ENCODE results near the gene TNFAIP8L3.
A peak's percentile ranks its signal among the peaks of the same experiment; 100 is the strongest.

The TNFAIP8L3 gene

DNA sequence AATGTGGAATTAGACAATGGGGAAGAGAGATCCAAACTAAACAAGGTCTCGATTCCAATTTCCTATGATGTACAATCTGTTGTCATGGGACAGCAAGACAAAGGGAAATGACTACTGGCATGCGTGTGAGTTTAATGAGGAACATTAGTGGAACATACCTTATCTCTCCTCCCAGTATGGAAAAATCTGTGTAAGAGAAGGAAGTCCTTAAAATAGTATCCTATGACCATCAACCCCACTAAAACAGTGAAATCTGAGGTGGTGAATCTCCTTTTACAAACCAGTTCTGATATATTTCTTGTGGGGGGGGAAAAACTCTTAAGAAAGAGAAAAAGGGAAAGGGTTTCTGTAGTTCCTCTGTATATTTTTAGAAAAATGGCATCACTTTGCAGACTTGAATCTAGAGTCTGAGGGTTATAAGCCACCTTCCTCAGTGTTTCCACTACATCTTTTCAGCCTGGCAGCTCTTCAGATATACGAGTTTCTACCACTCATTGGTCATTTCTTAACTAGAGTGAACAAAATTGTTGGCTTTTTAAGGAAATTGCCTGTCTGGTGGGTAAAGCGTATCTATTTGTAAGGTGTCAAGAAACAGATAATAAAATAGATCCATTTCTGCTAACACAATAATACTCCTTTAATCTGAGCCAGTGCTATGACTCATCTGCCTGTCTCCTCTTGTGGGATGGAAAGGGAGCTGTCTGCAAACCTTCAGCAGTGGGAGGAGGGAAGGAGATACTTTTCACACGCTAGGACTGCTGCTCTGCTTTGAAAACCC, 3.0 kb upstream of the TNFAIP8L3 start:
- Histone ChIP-seq H3K27ac (ENCODE audit: low read length) (no peak overlapping the region), H3K4me3 (ENCODE audit: low read length) (no peak overlapping the region), H3K9me3 (ENCODE audit: insufficient read depth, low read depth, low read length) (no peaks in the 10 kb centered on the region), H3K9ac (ENCODE audit: low read depth, low read length) (no peak overlapping the region), H3K36me3 (ENCODE audit: insufficient read depth, low read depth, low read length) (no peaks in the 10 kb centered on the region), H3K27me3 (ENCODE audit: insufficient read depth, low read length) (peaks cover 54% of the 10 kb centered on the region), H3K4me1 (ENCODE audit: insufficient read depth, low read length) (no peaks in the 10 kb centered on the region)

- Histone ChIP-seq H3K4me1 (ENCODE audit: insufficient read depth, low read length) (no peaks in the 10 kb centered on the region), H3K36me3 (ENCODE audit: insufficient read depth, low read depth, low read length) (no peaks in the 10 kb centered on the region), H3K4me3 (ENCODE audit: low read length) (no peak overlapping the region), H3K9ac (ENCODE audit: low read depth, low read length) (no peak overlapping the region), H3K9me3 (ENCODE audit: insufficient read depth, low read depth, low read length) (no peaks in the 10 kb centered on the region), H3K27ac (ENCODE audit: low read length) (no peak overlapping the region), H3K27me3 (ENCODE audit: insufficient read depth, low read length) (peaks cover 61% of the 10 kb centered on the region)
Observed at GRCh38 chr15:51096976-51097375, 2.3 kb upstream of the TNFAIP8L3 start.

DNA sequence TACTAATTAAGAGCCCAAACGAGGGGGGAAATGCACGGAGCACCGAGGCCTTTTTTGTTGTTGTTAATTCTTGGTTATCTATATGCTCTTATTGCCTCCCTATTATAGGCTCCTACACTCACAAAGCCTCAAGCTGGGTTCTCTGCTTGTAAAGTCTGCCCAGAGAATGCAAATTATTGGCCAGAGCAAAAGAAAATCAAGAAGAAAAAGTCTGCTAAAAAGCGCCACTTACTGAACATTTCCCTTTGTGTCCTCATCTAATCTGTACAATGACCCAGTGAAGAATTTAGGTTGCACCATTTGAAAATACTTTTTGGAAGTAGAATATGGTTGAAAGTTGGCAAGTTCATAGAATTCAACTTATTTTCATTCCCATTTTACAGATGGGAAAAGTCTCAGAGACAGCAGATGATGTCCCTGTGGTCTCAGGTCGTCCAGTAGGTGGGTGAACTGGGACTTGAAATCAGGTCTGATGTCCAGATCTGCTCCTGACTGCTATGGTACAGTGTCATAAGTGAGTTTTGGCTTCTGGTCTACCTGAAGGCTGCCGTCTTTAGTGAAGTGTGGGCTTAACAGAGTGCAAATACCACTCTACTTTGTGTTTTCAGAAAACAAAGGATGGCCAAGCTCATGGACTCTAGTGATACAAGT, 1.1 kb upstream of the TNFAIP8L3 start:
- H3K27ac ChIP-seq (ENCODE audit: low read length): no peak overlapping the region
- peaks cover 73% of the 10 kb centered on the region for H3K27me3 ChIP-seq (ENCODE audit: insufficient read depth, low read length)
- no peaks in the 10 kb centered on the region for H3K36me3 ChIP-seq (ENCODE audit: insufficient read depth, low read depth, low read length)
- no peak overlapping the region for H3K9ac ChIP-seq (ENCODE audit: low read depth, low read length)
- peak overlapping the region; percentile 76; the same call in 1 of the 2 replicates for H3K4me3 ChIP-seq (ENCODE audit: low read length)
- no peaks in the 10 kb centered on the region for H3K4me1 ChIP-seq (ENCODE audit: insufficient read depth, low read length)
- no peaks in the 10 kb centered on the region for H3K9me3 ChIP-seq (ENCODE audit: insufficient read depth, low read depth, low read length)

DNA sequence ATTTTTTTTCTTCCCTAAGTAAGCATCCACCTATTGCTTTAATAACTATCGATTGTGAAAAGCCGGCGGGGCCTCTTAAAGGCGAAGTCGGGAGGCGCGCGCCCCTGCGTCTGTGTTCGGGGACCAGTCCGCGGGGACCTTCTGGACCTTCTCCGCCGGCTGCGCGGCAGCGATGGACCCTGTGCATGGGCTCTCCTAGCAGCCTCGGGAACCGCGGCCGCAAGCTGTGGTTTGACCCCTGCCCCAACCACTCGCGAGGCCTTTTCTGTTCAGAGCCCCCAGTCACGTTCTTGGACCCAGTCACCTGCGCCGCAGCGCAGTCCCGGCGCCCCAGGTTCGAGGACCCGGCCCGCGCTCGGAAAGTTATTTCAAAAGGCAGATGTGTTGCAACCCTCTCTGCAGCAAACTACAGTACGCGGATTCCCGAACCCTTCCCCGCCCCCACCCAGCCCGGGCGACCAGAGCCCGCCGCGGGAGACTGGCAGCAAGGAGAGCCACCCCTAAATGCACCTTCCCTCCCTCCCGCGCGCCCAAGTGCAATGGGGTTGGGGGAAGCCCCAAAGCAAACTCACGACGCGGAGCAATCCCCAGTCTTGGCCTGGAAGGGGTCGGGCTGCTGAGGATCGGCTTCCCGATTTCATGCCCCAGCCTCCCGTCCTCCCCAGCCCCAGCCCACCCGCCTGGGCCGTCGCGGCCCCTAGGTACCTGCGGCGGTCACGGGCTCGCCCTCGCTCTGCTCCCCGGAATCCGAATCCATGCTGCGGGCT, 684 bp downstream of the TNFAIP8L3 start:
- H3K36me3 ChIP-seq (ENCODE audit: insufficient read depth, low read depth, low read length): no peaks in the 10 kb centered on the region
- H3K27ac ChIP-seq (ENCODE audit: low read length): no peak overlapping the region
- H3K27me3 ChIP-seq (ENCODE audit: insufficient read depth, low read length): peaks cover 91% of the 10 kb centered on the region
- H3K9me3 ChIP-seq (ENCODE audit: insufficient read depth, low read depth, low read length): no peaks in the 10 kb centered on the region
- peak overlapping the region; percentile 64 for H3K4me3 ChIP-seq (ENCODE audit: low read length)
- H3K9ac ChIP-seq (ENCODE audit: low read depth, low read length): no peak overlapping the region
- no peaks in the 10 kb centered on the region for H3K4me1 ChIP-seq (ENCODE audit: insufficient read depth, low read length)

- H3K27me3 ChIP-seq (ENCODE audit: insufficient read depth, low read length): peaks cover 96% of the 10 kb centered on the region
- H3K4me3 ChIP-seq (ENCODE audit: low read length): peak overlapping the region; percentile 64; the same call in 1 of the 2 replicates
- no peak overlapping the region for H3K27ac ChIP-seq (ENCODE audit: low read length)
- H3K4me1 ChIP-seq (ENCODE audit: insufficient read depth, low read length): peaks cover 3% of the 10 kb centered on the region; the same call in 1 of the 2 replicates
- H3K9ac ChIP-seq (ENCODE audit: low read depth, low read length): no peak overlapping the region
- no peaks in the 10 kb centered on the region for H3K36me3 ChIP-seq (ENCODE audit: insufficient read depth, low read depth, low read length)
- no peaks in the 10 kb centered on the region for H3K9me3 ChIP-seq (ENCODE audit: insufficient read depth, low read depth, low read length)
Observed at GRCh38 chr15:51093488-51093838, 1.2 kb downstream of the TNFAIP8L3 start.

GRCh38 chr15:51092480-51093040, 2.1 kb downstream of the TNFAIP8L3 start:
- Histone ChIP-seq H3K27ac (ENCODE audit: low read length) (no peak overlapping the region), H3K9ac (ENCODE audit: low read depth, low read length) (no peak overlapping the region), H3K9me3 (ENCODE audit: insufficient read depth, low read depth, low read length) (no peaks in the 10 kb centered on the region), H3K36me3 (ENCODE audit: insufficient read depth, low read depth, low read length) (no peaks in the 10 kb centered on the region), H3K4me3 (ENCODE audit: low read length) (no peak overlapping the region), H3K4me1 (ENCODE audit: insufficient read depth, low read length) (peaks cover 8% of the 10 kb centered on the region; the same call in 1 of the 2 replicates), H3K27me3 (ENCODE audit: insufficient read depth, low read length) (peaks cover 91% of the 10 kb centered on the region)

GRCh38 chr15:51090753-51091152, 4.0 kb downstream of the TNFAIP8L3 start:
- Histone ChIP-seq H3K9me3 (ENCODE audit: insufficient read depth, low read depth, low read length) (no peaks in the 10 kb centered on the region), H3K4me1 (ENCODE audit: insufficient read depth, low read length) (peaks cover 8% of the 10 kb centered on the region; the same call in 1 of the 2 replicates), H3K4me3 (ENCODE audit: low read length) (no peak overlapping the region), H3K27ac (ENCODE audit: low read length) (no peak overlapping the region), H3K27me3 (ENCODE audit: insufficient read depth, low read length) (peaks cover 75% of the 10 kb centered on the region), H3K36me3 (ENCODE audit: insufficient read depth, low read depth, low read length) (no peaks in the 10 kb centered on the region), H3K9ac (ENCODE audit: low read depth, low read length) (no peak overlapping the region)

DNA sequence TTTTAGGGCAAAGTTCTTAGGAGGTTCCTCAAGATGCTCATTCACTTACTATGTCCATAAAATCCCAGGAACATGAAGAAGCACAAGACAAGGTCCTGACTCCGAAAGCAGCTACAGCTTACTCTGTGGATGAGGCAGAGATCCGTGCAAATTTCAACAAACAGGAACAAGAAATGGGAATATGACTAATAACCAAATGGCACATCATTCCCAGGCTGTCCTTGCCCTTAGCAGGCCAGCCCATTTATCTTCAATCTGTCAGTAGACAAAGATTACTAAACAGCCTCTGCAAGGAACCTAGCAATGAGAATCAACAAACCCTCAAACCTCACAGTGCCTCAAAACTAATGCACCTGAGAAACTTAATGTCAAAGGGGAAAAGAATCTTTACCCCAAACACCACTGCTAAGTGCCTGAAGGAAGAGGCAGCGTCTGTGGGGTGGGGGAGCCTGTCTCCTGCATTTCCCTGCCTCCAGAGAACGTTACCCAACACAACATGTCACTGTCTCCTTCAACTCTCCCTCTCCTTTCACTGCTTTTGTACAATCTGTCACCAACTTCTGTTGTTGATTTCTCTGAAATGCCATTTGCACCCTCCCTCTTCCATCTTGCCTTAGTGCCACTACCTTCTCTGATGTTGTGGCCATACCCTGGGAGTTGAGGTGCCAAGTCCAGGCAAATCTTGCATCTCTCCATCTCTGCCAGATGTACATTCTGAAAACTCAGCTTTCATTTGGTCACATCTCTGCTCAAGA, 4.8 kb downstream of the TNFAIP8L3 start:
- Histone ChIP-seq H3K4me3 (ENCODE audit: low read length) (no peak overlapping the region), H3K27me3 (ENCODE audit: insufficient read depth, low read length) (peaks cover 66% of the 10 kb centered on the region), H3K27ac (ENCODE audit: low read length) (no peak overlapping the region), H3K36me3 (ENCODE audit: insufficient read depth, low read depth, low read length) (no peaks in the 10 kb centered on the region), H3K9ac (ENCODE audit: low read depth, low read length) (no peak overlapping the region), H3K4me1 (ENCODE audit: insufficient read depth, low read length) (peaks cover 8% of the 10 kb centered on the region; the same call in 1 of the 2 replicates), H3K9me3 (ENCODE audit: insufficient read depth, low read depth, low read length) (no peaks in the 10 kb centered on the region)

- Histone ChIP-seq H3K27me3 (ENCODE audit: insufficient read depth, low read length) (peaks cover 59% of the 10 kb centered on the region), H3K36me3 (ENCODE audit: insufficient read depth, low read depth, low read length) (no peaks in the 10 kb centered on the region), H3K9me3 (ENCODE audit: insufficient read depth, low read depth, low read length) (no peaks in the 10 kb centered on the region), H3K9ac (ENCODE audit: low read depth, low read length) (no peak overlapping the region), H3K27ac (ENCODE audit: low read length) (no peak overlapping the region), H3K4me1 (ENCODE audit: insufficient read depth, low read length) (peaks cover 8% of the 10 kb centered on the region; the same call in 1 of the 2 replicates), H3K4me3 (ENCODE audit: low read length) (no peak overlapping the region)
Observed at GRCh38 chr15:51089041-51089440, 5.7 kb downstream of the TNFAIP8L3 start.

DNA sequence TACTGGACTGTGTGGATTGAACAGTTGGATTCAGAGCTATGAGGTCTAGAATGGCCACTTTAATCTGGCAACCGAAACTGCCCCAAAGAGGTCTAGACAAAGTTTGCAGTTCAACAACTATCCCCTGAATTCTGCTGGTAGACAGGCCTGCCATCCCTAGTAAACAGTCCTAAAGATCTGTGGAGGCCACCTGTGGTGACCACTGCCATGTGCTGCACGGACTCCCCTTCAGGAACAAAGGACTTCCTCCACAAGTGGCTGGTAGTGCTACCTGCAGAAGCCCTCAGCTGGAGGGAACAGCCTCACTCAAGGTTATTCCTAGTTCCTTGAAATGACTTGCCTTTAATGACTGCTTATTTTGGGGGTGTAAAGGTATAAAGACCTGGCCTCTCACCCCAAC, 6.1 kb downstream of the TNFAIP8L3 start:
- Histone ChIP-seq H3K36me3 (ENCODE audit: insufficient read depth, low read depth, low read length) (no peaks in the 10 kb centered on the region), H3K9ac (ENCODE audit: low read depth, low read length) (no peak overlapping the region), H3K27ac (ENCODE audit: low read length) (no peak overlapping the region), H3K4me1 (ENCODE audit: insufficient read depth, low read length) (peaks cover 10% of the 10 kb centered on the region; the same call in 1 of the 2 replicates), H3K9me3 (ENCODE audit: insufficient read depth, low read depth, low read length) (no peaks in the 10 kb centered on the region), H3K27me3 (ENCODE audit: insufficient read depth, low read length) (peaks cover 54% of the 10 kb centered on the region), H3K4me3 (ENCODE audit: low read length) (no peak overlapping the region)

GRCh38 chr15:51087513-51087912, 7.2 kb downstream of the TNFAIP8L3 start:
- peaks cover 44% of the 10 kb centered on the region for H3K27me3 ChIP-seq (ENCODE audit: insufficient read depth, low read length)
- H3K36me3 ChIP-seq (ENCODE audit: insufficient read depth, low read depth, low read length): no peaks in the 10 kb centered on the region
- no peak overlapping the region for H3K27ac ChIP-seq (ENCODE audit: low read length)
- no peak overlapping the region for H3K9ac ChIP-seq (ENCODE audit: low read depth, low read length)
- H3K9me3 ChIP-seq (ENCODE audit: insufficient read depth, low read depth, low read length): no peaks in the 10 kb centered on the region
- H3K4me1 ChIP-seq (ENCODE audit: insufficient read depth, low read length): peaks cover 10% of the 10 kb centered on the region; the same call in 1 of the 2 replicates
- H3K4me3 ChIP-seq (ENCODE audit: low read length): no peak overlapping the region
